ENCODE measurements around the gene RALGPS1. TPM values are rescaled to one million over a fixed set of nuclear protein-coding genes. Genes with fewer than 3 reads are reported as not detected.

RALGPS1 gene
- total and polyA plus RNA-seq, 7 donors: 3.9 to 7.7 (median 5.4) TPM

DNA sequence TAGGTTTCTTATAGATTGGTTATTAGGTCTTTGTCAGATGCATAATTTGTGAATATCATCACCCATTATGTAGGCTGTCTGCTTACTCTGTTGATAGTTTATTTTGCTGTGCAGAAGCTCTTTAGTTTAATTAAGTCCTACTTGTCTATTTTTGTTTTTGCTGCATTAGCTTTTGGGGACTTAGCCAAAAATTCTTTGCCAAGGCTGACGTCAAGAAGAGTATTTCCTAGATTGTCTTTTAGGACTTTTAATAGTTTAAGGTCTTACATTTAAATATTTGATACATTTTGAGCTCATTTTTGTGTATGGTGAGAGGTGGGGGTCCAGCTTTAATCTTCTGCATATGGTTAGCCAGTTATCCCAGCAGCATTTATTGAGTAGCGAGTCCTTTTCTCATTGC is 232.7 kb downstream of the RALGPS1 start:
- intact Hi-C loops (cut with DNase I): no loop called here
- TF ChIP-seq, protein P1, sequence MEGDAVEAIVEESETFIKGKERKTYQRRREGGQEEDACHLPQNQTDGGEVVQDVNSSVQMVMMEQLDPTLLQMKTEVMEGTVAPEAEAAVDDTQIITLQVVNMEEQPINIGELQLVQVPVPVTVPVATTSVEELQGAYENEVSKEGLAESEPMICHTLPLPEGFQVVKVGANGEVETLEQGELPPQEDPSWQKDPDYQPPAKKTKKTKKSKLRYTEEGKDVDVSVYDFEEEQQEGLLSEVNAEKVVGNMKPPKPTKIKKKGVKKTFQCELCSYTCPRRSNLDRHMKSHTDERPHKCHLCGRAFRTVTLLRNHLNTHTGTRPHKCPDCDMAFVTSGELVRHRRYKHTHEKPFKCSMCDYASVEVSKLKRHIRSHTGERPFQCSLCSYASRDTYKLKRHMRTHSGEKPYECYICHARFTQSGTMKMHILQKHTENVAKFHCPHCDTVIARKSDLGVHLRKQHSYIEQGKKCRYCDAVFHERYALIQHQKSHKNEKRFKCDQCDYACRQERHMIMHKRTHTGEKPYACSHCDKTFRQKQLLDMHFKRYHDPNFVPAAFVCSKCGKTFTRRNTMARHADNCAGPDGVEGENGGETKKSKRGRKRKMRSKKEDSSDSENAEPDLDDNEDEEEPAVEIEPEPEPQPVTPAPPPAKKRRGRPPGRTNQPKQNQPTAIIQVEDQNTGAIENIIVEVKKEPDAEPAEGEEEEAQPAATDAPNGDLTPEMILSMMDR (IDR thresholded peaks at IDR 0.05): no peak
- H3K4me1 ChIP-seq: peaks cover 48% of the 10 kb centered on the region
- no peaks in the 10 kb centered on the region for H3K9me3 ChIP-seq
- ATAC-seq: no peak
- 53 to 60% (median 58%) methylated on average over 2 of the region's 2 CpGs for WGBS, 3 donors
- H3K4me3 ChIP-seq: no peak overlapping the region
- no peaks in the 10 kb centered on the region for H3K36me3 ChIP-seq (ENCODE audit: insufficient read depth in 1 of 2, low read depth in 1 of 2)
- no peaks in the 10 kb centered on the region for H3K27me3 ChIP-seq (ENCODE audit: insufficient read depth in 3 of 3, low read length in 2 of 3)
- peak overlapping the region; percentile 87 for H3K27ac ChIP-seq
- DNase-seq: no peak

- Histone ChIP-seq H3K27me3 (ENCODE audit: insufficient read depth in 3 of 3, low read length in 2 of 3) (no peaks in the 10 kb centered on the region), H3K4me1 (peaks cover 41% of the 10 kb centered on the region), H3K36me3 (ENCODE audit: insufficient read depth in 1 of 2, low read depth in 1 of 2) (no peaks in the 10 kb centered on the region), H3K4me3 (no peak overlapping the region), H3K27ac (no peak overlapping the region), H3K9me3 (no peaks in the 10 kb centered on the region)
- intact Hi-C loops (cut with DNase I): no loop called here
- WGBS, 3 donors: 94 to 98% (median 97%) methylated on average over 5 of the region's 5 CpGs
- TF ChIP-seq, protein P1 (IDR thresholded peaks at IDR 0.05): no peak
- no peak for DNase-seq
- no peak for ATAC-seq
Observed at GRCh38 chr9:127148014-127148413, 233.4 kb downstream of the RALGPS1 start.

DNA sequence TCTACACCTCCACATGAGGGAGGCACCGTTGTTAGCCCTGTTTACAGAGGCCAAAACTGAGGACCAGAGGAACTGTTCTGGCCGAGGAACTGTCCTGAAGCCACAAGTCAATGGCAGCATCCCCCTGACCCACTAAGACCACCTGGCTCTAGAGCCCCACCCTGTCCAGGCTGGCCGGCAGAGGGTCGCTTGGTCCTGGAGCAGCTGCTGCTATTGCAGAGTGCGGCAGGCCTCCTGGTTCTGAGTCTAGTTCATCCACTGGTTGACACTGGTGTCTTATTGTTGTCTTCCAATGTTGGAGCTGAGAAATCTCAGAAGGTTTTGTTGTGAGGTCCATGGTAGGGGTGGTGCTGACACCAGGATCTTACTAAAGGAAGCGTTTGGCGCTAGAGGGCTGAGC is 234.4 kb downstream of the RALGPS1 start:
- intact Hi-C loops (cut with DNase I): no loop called here
- Histone ChIP-seq H3K36me3 (ENCODE audit: insufficient read depth in 1 of 2, low read depth in 1 of 2) (no peaks in the 10 kb centered on the region), H3K9me3 (no peaks in the 10 kb centered on the region), H3K27me3 (ENCODE audit: insufficient read depth in 3 of 3, low read length in 2 of 3) (no peaks in the 10 kb centered on the region), H3K27ac (no peak overlapping the region), H3K4me3 (no peak overlapping the region), H3K4me1 (peaks cover 34% of the 10 kb centered on the region)
- no peak for ATAC-seq
- TF ChIP-seq, protein P1 (IDR thresholded peaks at IDR 0.05): no peak
- 99% methylated on average over 7 of the region's 7 CpGs for WGBS, 3 donors
- DNase-seq: no peak

GRCh38 chr9:127149463-127150390 is 235.1 kb downstream of the RALGPS1 start:
- Histone ChIP-seq H3K27me3 (ENCODE audit: insufficient read depth in 3 of 3, low read length in 2 of 3) (no peaks in the 10 kb centered on the region), H3K9me3 (no peaks in the 10 kb centered on the region), H3K27ac (no peak overlapping the region), H3K36me3 (ENCODE audit: insufficient read depth in 1 of 2, low read depth in 1 of 2) (no peaks in the 10 kb centered on the region), H3K4me3 (no peak overlapping the region), H3K4me1 (peaks cover 34% of the 10 kb centered on the region)
- ATAC-seq (no peak), DNase-seq (no peak)
- 88 to 91% (median 90%) methylated on average over 6 of the region's 6 CpGs for WGBS, 3 donors
- TF ChIP-seq, protein P1 (IDR thresholded peaks at IDR 0.05): no peak
- intact Hi-C loops (cut with DNase I): no loop called here
